Measurements from ENCODE around the gene PPP1R7. TPM values are rescaled to one million over a fixed set of nuclear protein-coding genes. Genes with fewer than 3 reads are reported as not detected.

PPP1R7 gene
- total and polyA plus RNA-seq, 2 of the 4 experiments (the other 2 are of a cell fraction) = 60.8 to 70.0 TPM

GRCh38 chr2:241203218-241204009 is 53.1 kb downstream of the PPP1R7 start:
- H4K8ac ChIP-seq (ENCODE audit: low read depth in 2 of 2, low read length in 2 of 2) = no peak overlapping the region
- no peak for TF ChIP-seq BHLHE40 (IDR thresholded peaks at IDR 0.05; ENCODE audit: low read depth, low read length)
- TF ChIP-seq SMC3 (IDR thresholded peaks at IDR 0.05; ENCODE audit: low read depth, low read length) = no peak
- TF ChIP-seq, protein P1, sequence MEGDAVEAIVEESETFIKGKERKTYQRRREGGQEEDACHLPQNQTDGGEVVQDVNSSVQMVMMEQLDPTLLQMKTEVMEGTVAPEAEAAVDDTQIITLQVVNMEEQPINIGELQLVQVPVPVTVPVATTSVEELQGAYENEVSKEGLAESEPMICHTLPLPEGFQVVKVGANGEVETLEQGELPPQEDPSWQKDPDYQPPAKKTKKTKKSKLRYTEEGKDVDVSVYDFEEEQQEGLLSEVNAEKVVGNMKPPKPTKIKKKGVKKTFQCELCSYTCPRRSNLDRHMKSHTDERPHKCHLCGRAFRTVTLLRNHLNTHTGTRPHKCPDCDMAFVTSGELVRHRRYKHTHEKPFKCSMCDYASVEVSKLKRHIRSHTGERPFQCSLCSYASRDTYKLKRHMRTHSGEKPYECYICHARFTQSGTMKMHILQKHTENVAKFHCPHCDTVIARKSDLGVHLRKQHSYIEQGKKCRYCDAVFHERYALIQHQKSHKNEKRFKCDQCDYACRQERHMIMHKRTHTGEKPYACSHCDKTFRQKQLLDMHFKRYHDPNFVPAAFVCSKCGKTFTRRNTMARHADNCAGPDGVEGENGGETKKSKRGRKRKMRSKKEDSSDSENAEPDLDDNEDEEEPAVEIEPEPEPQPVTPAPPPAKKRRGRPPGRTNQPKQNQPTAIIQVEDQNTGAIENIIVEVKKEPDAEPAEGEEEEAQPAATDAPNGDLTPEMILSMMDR (conservative IDR thresholded peaks at IDR 0.05; ENCODE audit: low read depth, low read length) = no peak
- no peak for TF ChIP-seq CHD1 (IDR thresholded peaks at IDR 0.05; ENCODE audit: low read depth, low read length)
- no peak for TF ChIP-seq RFX5 (IDR thresholded peaks at IDR 0.05; ENCODE audit: low read depth, low read length)
- TF ChIP-seq USF2 (IDR thresholded peaks at IDR 0.05; ENCODE audit: low read depth, low read length) = no peak
- TF ChIP-seq FOS (IDR thresholded peaks at IDR 0.05; ENCODE audit: low read depth, low read length) = no peak
- TF ChIP-seq POLR2A (IDR thresholded peaks at IDR 0.05; ENCODE audit: low read depth, low read length) = no peak
- no peak for TF ChIP-seq CEBPB (IDR thresholded peaks at IDR 0.05; ENCODE audit: low read depth, low read length)
- no peak for TF ChIP-seq NFE2L2 (IDR thresholded peaks at IDR 0.05; ENCODE audit: low read depth, low read length)
- no peak for TF ChIP-seq RCOR1 (IDR thresholded peaks at IDR 0.05; ENCODE audit: insufficient replicate concordance, low read length)
- TF ChIP-seq MAZ (IDR thresholded peaks at IDR 0.05; ENCODE audit: borderline replicate concordance, low read depth, low read length) = no peak
- no peak for TF ChIP-seq MAFK (IDR thresholded peaks at IDR 0.05; ENCODE audit: low read depth, low read length)
- H2BK15ac ChIP-seq (ENCODE audit: low read depth, low read length) = no peak overlapping the region
- H4K5ac ChIP-seq (ENCODE audit: low read depth, low read length) = no peak overlapping the region
- no peak overlapping the region for H2BK120ac ChIP-seq (ENCODE audit: low read depth, low read length)
- no peak overlapping the region for H2AK5ac ChIP-seq (ENCODE audit: low read depth, low read length)
- H3K9me3 ChIP-seq (ENCODE audit: control insufficient read depth, insufficient read depth, low read length) = no peaks in the 10 kb centered on the region
- CTCF ChIA-PET = no interaction called here
- H2AK9ac ChIP-seq (replicated peaks; ENCODE audit: low read depth, low read length, poor library complexity) = no peak overlapping the region
- 92% methylated on average over 9 of the region's 27 CpGs; no CpG with 5 or more reads in 1 of the 2 experiments for WGBS, 2 experiments (ENCODE audit: extremely low coverage in 2 of 2, insufficient read length in 1 of 2)
- H3K18ac ChIP-seq (ENCODE audit: low read depth, low read length) = no peak overlapping the region
- intact Hi-C loops (cut with micrococcal nuclease) = no loop called here
- H3K27ac ChIP-seq (ENCODE audit: insufficient read depth, low read length) = no peak overlapping the region
- H2BK5ac ChIP-seq (ENCODE audit: low read depth, low read length, poor library complexity, severe bottlenecking) = no peak overlapping the region
- BruUV-seq (replicated peaks) = no TSS peak
- in situ Hi-C loops (cut with MboI; ENCODE audit: low sequenced_read_pairs) = no loop called here
- ATAC-seq (ENCODE audit: low read depth) (no peak), DNase-seq (no peak)
- H3K56ac ChIP-seq (ENCODE audit: extremely low read depth, insufficient read depth, low read length) = no peak overlapping the region
- POLR2A ChIA-PET (ENCODE audit: unreplicated experiment) = no interaction called here
- no peak overlapping the region for H3K4me2 ChIP-seq (ENCODE audit: low read depth, low read length)
- H4K20me1 ChIP-seq (ENCODE audit: insufficient read depth, low read length) = no peaks in the 10 kb centered on the region
- H4K91ac ChIP-seq (ENCODE audit: insufficient read depth, low read depth, low read length) = no peak overlapping the region
- no peak overlapping the region for H3K4me3 ChIP-seq (ENCODE audit: insufficient read depth, low read depth, low read length)
- no peaks in the 10 kb centered on the region for H3K36me3 ChIP-seq (ENCODE audit: control insufficient read depth, insufficient read depth, low read length)
- peaks cover 4% of the 10 kb centered on the region; the same call in 1 of the 2 replicates for H3K27me3 ChIP-seq (ENCODE audit: control insufficient read depth, insufficient read depth, low read length)
- no peak overlapping the region for H3K23ac ChIP-seq (ENCODE audit: low read depth, low read length)
- H3K79me1 ChIP-seq (ENCODE audit: low read depth in 1 of 2, low read length in 2 of 2) = no peaks in the 10 kb centered on the region
- no peak overlapping the region for H2AFZ ChIP-seq (replicated peaks; ENCODE audit: low read length, poor library complexity)
- H2BK20ac ChIP-seq (ENCODE audit: low read depth, low read length) = no peak overlapping the region
- dilution Hi-C loops (cut with HindIII; ENCODE audit: low sequenced_read_pairs, unreplicated experiment) = no loop called here
- H3K14ac ChIP-seq (replicated peaks; ENCODE audit: low read depth, low read length) = no peak overlapping the region
- H3K4ac ChIP-seq (ENCODE audit: low read depth, low read length) = no peak overlapping the region
- H3K9ac ChIP-seq (ENCODE audit: low read depth, low read length) = no peak overlapping the region
- no peaks in the 10 kb centered on the region for H3K9me1 ChIP-seq (ENCODE audit: insufficient read depth, low read length)
- no peaks in the 10 kb centered on the region for H3K4me1 ChIP-seq (ENCODE audit: control insufficient read depth, insufficient read depth, low read length)

All from IMR-90 (cell line).